ENCODE data around the gene ZNF611. TPM values are rescaled to one million over a fixed set of nuclear protein-coding genes. Genes with fewer than 3 reads are reported as not detected.

ZNF611 gene
- polyA plus RNA-seq, 1 donor (not counting 4 experiments of a cell fraction or from before 2014, with no cell fraction given): 2.9 TPM

DNA sequence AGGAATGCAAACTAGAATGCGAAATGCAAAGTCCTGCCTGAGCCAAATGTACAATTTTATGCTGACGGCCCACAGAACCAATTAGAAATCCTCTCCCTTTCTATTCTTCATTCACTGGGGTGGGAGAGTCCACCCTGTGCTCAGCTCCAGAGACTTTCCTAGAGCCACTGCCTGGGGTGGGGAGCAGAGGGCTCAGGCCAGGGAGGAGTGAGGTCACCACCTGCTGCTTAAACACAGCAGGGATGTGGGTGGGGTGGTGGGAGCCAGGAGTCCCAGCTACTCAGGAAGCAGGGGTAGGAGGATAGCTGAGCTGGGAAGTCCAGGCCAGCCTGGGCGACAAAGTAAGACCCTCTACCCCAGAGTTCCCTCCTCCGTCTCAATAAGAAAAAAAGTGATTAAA is 69.8 kb downstream of the ZNF611 start:
- peaks cover 6 to 8% of the 10 kb centered on the region in 2 experiments for H3K36me3 ChIP-seq (ENCODE audit: control insufficient read depth in 2 of 2, extremely low read depth in 1 of 2, insufficient read depth in 2 of 2, low read length in 2 of 2)
- H3K4me3 ChIP-seq (ENCODE audit: control insufficient read depth in 2 of 3, extremely low read depth in 1 of 3, insufficient read depth in 2 of 3, low read depth in 1 of 3, low read length in 3 of 3): no peak overlapping the region
- H3K9me3 ChIP-seq (ENCODE audit: control insufficient read depth, low read depth, low read length): no peaks in the 10 kb centered on the region
- dilution Hi-C loops (cut with MboI; ENCODE audit: extremely low pct_ligation_motif_present, low sequenced_read_pairs): no loop called here
- H3K4me2 ChIP-seq (ENCODE audit: control insufficient read depth, extremely low read depth, insufficient read depth, low read depth, low read length): no peak overlapping the region
- H4K20me1 ChIP-seq (ENCODE audit: control insufficient read depth, extremely low read depth, insufficient read depth, low read length): no peaks in the 10 kb centered on the region
- no peak overlapping the region for H2AFZ ChIP-seq (ENCODE audit: control insufficient read depth, low read length)
- peaks cover 17% of the 10 kb centered on the region for H3K4me1 ChIP-seq (ENCODE audit: control insufficient read depth, extremely low read depth, insufficient read depth, low read length)
- DNase-seq (ENCODE audit: low read depth, low spot score) (no peak), FAIRE-seq (no peak)
- TF ChIP-seq EZH2 (IDR thresholded peaks at IDR 0.05; ENCODE audit: low read length) (no peak), CTCF (optimal IDR thresholded peaks at IDR 0.05 in 1 of 3, IDR thresholded peaks at IDR 0.05 in 1 of 3, conservative IDR thresholded peaks at IDR 0.05 in 1 of 3; ENCODE audit: extremely low read depth in 1 of 3, insufficient read depth in 2 of 3, low read length in 3 of 3) (no peak)
- peak overlapping the region; percentile 57 for H3K27ac ChIP-seq (ENCODE audit: control insufficient read depth, insufficient read depth, low read length)
- H3K79me2 ChIP-seq (ENCODE audit: control insufficient read depth, insufficient read depth, low read length): peaks cover 12% of the 10 kb centered on the region
- no peak overlapping the region for H3K9ac ChIP-seq (ENCODE audit: control insufficient read depth, extremely low read depth, insufficient read depth, low read length)
- H3K27me3 ChIP-seq (ENCODE audit: control insufficient read depth, extremely low read depth, insufficient read depth, low read length): no peaks in the 10 kb centered on the region
- no peaks in the 10 kb centered on the region for H3K9me1 ChIP-seq (ENCODE audit: control insufficient read depth, extremely low read depth, insufficient read depth, low read length)

GRCh38 chr19:52664461-52664860 is 70.4 kb downstream of the ZNF611 start:
- Histone ChIP-seq H3K27me3 (ENCODE audit: control insufficient read depth, extremely low read depth, insufficient read depth, low read length) (no peaks in the 10 kb centered on the region), H3K9me3 (ENCODE audit: control insufficient read depth, low read depth, low read length) (no peaks in the 10 kb centered on the region), H3K4me1 (ENCODE audit: control insufficient read depth, extremely low read depth, insufficient read depth, low read length) (peaks cover 17% of the 10 kb centered on the region), H3K9ac (ENCODE audit: control insufficient read depth, extremely low read depth, insufficient read depth, low read length) (no peak overlapping the region), H3K79me2 (ENCODE audit: control insufficient read depth, insufficient read depth, low read length) (peaks cover 12% of the 10 kb centered on the region), H3K4me2 (ENCODE audit: control insufficient read depth, extremely low read depth, insufficient read depth, low read depth, low read length) (no peak overlapping the region), H3K9me1 (ENCODE audit: control insufficient read depth, extremely low read depth, insufficient read depth, low read length) (no peaks in the 10 kb centered on the region), H3K27ac (ENCODE audit: control insufficient read depth, insufficient read depth, low read length) (peak overlapping the region; percentile 57), H4K20me1 (ENCODE audit: control insufficient read depth, extremely low read depth, insufficient read depth, low read length) (no peaks in the 10 kb centered on the region), H3K36me3 (ENCODE audit: control insufficient read depth in 2 of 2, extremely low read depth in 1 of 2, insufficient read depth in 2 of 2, low read length in 2 of 2) (peaks cover 6 to 8% of the 10 kb centered on the region in 2 experiments), H2AFZ (ENCODE audit: control insufficient read depth, low read length) (no peak overlapping the region), H3K4me3 (ENCODE audit: control insufficient read depth in 2 of 3, extremely low read depth in 1 of 3, insufficient read depth in 2 of 3, low read depth in 1 of 3, low read length in 3 of 3) (no peak overlapping the region)
- no peak for FAIRE-seq
- dilution Hi-C loops (cut with MboI; ENCODE audit: extremely low pct_ligation_motif_present, low sequenced_read_pairs): no loop called here
- TF ChIP-seq EZH2 (IDR thresholded peaks at IDR 0.05; ENCODE audit: low read length) (no peak), CTCF (optimal IDR thresholded peaks at IDR 0.05 in 1 of 3, IDR thresholded peaks at IDR 0.05 in 1 of 3, conservative IDR thresholded peaks at IDR 0.05 in 1 of 3; ENCODE audit: extremely low read depth in 1 of 3, insufficient read depth in 2 of 3, low read length in 3 of 3) (no peak)
- no peak for DNase-seq (ENCODE audit: low read depth, low spot score)

All from keratinocyte (primary cell).